ENCODE results near the gene TTN.

TTN gene

DNA sequence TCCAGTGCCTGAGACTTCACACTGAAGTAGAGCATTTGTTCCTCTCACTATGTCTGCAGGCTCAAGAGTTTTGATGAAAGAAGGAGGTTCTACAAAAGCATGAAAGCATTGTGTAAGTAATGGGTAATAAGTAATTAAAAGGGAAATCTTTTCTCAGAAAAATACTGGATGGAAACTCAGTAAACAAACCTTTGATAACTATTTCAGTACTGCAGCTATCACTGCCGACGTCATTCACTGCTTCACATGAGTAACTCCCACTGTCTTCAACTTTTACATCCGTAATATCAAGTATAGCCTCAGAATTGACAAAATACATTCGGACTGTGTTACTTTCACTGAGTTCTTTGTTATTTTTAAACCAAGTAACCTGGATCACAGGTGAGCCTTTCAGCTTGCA lies 72.7 kb downstream of the TTN start:
- POLR2A ChIA-PET (ENCODE audit: low non-redundant PET): no interaction called here
- no peak overlapping the region for H3K27ac ChIP-seq
- CTCF ChIA-PET: no interaction called here
- TF ChIP-seq, protein P1, sequence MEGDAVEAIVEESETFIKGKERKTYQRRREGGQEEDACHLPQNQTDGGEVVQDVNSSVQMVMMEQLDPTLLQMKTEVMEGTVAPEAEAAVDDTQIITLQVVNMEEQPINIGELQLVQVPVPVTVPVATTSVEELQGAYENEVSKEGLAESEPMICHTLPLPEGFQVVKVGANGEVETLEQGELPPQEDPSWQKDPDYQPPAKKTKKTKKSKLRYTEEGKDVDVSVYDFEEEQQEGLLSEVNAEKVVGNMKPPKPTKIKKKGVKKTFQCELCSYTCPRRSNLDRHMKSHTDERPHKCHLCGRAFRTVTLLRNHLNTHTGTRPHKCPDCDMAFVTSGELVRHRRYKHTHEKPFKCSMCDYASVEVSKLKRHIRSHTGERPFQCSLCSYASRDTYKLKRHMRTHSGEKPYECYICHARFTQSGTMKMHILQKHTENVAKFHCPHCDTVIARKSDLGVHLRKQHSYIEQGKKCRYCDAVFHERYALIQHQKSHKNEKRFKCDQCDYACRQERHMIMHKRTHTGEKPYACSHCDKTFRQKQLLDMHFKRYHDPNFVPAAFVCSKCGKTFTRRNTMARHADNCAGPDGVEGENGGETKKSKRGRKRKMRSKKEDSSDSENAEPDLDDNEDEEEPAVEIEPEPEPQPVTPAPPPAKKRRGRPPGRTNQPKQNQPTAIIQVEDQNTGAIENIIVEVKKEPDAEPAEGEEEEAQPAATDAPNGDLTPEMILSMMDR (conservative IDR thresholded peaks at IDR 0.05; ENCODE audit: low read depth): no peak
- DNase-seq (ENCODE audit: low spot score): no peak

DNA sequence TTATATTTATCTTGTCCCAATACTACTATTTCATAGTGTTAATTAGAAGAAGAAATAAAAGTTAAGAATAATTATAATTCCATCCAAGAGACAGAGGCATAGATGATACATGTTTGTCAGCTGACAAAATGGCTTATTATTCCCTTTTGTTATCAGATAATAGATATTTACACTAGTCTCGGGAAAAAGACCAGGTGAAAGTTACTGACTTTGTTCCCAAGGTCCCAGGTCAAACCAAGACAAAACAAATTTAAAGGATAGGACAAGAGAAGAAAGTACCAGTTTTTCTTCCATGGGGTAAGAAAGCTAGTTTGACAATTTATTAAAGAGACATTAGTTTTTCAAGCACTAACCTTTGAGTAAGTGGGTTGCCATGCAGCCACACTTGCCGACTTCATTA lies 73.2 kb downstream of the TTN start:
- CTCF ChIA-PET: no interaction called here
- no peak for DNase-seq (ENCODE audit: low spot score)
- POLR2A ChIA-PET (ENCODE audit: low non-redundant PET): no interaction called here
- TF ChIP-seq, protein P1 (conservative IDR thresholded peaks at IDR 0.05; ENCODE audit: low read depth): no peak
- H3K27ac ChIP-seq: no peak overlapping the region

DNA sequence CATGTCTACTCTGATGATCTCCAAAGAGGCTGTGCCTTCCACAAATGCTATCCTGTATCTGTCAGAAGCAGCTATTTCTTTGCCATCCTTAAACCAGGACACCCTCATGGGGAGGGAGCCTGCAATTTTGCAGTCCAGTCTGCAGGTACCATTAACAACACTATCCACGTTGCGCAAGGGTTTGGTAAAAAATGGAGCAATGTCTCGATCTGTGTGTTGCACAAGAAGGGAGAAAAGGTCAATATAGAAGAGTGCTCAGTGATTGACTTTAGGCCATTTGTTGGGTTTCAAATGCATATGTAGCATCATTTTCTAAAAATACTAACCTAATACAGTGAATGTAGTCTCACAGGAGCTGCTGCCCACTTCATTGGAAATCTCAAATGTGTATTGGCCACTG lies 74.3 kb downstream of the TTN start:
- POLR2A ChIA-PET (ENCODE audit: low non-redundant PET): no interaction called here
- TF ChIP-seq, protein P1 (conservative IDR thresholded peaks at IDR 0.05; ENCODE audit: low read depth): no peak

DNA sequence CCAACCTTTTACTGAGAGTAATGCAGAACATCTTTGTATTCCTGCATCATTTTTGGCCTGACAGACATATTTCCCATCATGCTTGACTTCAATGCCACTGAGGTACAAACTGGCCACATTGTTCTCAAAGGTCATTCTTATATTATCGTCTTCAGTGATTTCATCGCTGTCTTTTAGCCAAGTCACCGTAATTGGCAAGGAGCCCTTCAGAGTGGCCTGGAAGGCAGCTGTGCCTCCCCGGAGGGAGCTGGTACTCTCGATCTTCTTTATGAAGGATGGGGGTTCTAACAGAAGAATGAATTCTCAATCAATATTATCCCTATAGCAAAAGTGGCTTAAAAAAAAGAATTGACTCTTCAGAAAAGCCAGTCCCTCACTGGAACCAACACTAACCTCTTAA lies 75.9 kb downstream of the TTN start:
- DNase-seq (ENCODE audit: low spot score): no peak
- H3K27ac ChIP-seq: no peak overlapping the region
- POLR2A ChIA-PET (ENCODE audit: low non-redundant PET): no interaction called here
- CTCF ChIA-PET: no interaction called here
- TF ChIP-seq, protein P1 (conservative IDR thresholded peaks at IDR 0.05; ENCODE audit: low read depth): no peak

More for the DNA sequence above, 74.3 kb downstream of the TTN start:
- no peak for DNase-seq (ENCODE audit: low spot score)
- CTCF ChIA-PET: no interaction called here
- H3K27ac ChIP-seq: no peak overlapping the region

DNA sequence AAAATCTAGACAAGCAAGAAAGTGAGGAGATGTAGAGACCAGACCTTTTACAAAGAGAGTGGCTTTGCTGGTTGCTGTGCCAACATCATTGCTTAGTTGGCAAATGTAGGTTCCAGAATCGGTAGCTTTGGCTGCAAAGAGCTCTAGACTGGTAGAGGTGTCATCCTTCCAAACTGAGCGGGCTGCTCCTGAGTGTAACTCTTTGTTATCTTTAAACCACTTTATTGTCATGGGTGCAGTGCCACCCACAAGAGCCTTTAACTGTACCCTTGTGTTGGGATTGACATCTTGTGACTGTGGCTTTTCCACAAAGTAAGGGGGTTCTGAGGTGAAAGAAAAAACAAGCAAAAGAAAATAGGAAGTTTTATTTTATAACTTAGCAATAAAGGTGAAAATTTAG lies 77.2 kb downstream of the TTN start:
- POLR2A ChIA-PET (ENCODE audit: low non-redundant PET): no interaction called here
- DNase-seq (ENCODE audit: low spot score): no peak
- CTCF ChIA-PET: interaction anchor here (0.6 kb wide), 1 partner anchor 1679 kb away, joined by 5 read pairs; no protein-coding TSS in a partner anchor
- no peak overlapping the region for H3K27ac ChIP-seq
- TF ChIP-seq, protein P1 (conservative IDR thresholded peaks at IDR 0.05; ENCODE audit: low read depth): no peak

DNA sequence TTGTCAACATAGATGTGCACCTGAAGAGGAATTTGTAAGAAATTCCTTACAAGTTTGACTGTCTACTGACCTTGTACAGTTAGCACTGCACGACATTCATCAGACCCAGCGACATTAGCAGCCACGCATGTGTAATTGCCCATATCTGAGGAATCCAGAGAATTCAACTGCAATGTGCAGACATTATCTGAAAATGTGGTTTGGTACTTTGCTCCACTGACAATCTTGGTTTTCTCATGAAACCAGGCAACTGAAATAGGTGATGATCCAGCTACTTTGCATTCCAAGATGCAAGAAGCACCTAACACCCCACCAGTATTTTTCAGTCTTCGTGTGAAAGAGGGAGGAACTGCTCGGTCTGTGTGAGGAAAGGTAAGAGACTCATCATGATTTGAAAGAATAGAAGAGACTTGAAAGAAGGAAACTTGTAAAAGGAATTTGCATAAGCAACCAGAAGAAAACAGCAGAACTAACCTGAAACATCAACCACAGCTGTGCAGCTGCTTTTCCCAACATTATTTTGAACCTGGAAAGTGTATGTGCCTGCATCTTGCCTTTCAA lies 83.4 kb downstream of the TTN start:
- H3K27ac ChIP-seq: no peak overlapping the region
- TF ChIP-seq, protein P1 (conservative IDR thresholded peaks at IDR 0.05; ENCODE audit: low read depth): no peak
- ChIA-PET CTCF (interaction anchor here (0.8 kb wide), 1 partner anchor 60 kb away, joined by 5 read pairs; no protein-coding TSS in a partner anchor), POLR2A (ENCODE audit: low non-redundant PET) (no interaction called here)
- no peak for DNase-seq (ENCODE audit: low spot score)
